Measurements from ENCODE around the gene ROBO1. TPM values are rescaled to one million over a fixed set of nuclear protein-coding genes. Genes with fewer than 3 reads are reported as not detected.

ROBO1 gene
- total RNA-seq, 2 experiments from 2014 or later = 0.36 to 0.69 TPM

GRCh38 chr3:78737988-78738387, 1029.8 kb downstream of the ROBO1 start:
- H3K36me3 Mint-ChIP-seq (ENCODE audit: low read depth) = no peaks in the 10 kb centered on the region
- H3K9me3 Mint-ChIP-seq = peaks cover 6% of the 10 kb centered on the region
- Histone ChIP-seq H3K4me3 (ENCODE audit: low read length) (no peak overlapping the region), H3K27ac (ENCODE audit: low read depth in 1 of 2, low read length in 2 of 2) (no peak overlapping the region), H3K36me3 (ENCODE audit: insufficient read depth, low read length) (no peaks in the 10 kb centered on the region), H3K9me3 (ENCODE audit: control insufficient read depth in 1 of 2, insufficient read depth in 1 of 2, low read length in 2 of 2) (peaks cover 0 to 3% of the 10 kb centered on the region in 2 experiments), H3K4me1 (ENCODE audit: insufficient read depth, low read length) (no peaks in the 10 kb centered on the region), H3K27me3 (ENCODE audit: control insufficient read depth in 1 of 2, insufficient read depth in 2 of 2, low read length in 2 of 2) (no peaks in the 10 kb centered on the region)
- H3K4me3 Mint-ChIP-seq = no peak overlapping the region
- no peak for TF ChIP-seq CTCF (IDR thresholded peaks at IDR 0.05)
- ChIA-PET CTCF (no interaction called here), POLR2A (no interaction called here)
- no peak overlapping the region for H3K27ac Mint-ChIP-seq
- no peak for ATAC-seq (ENCODE audit: poor library complexity)
- no peaks in the 10 kb centered on the region for H3K4me1 Mint-ChIP-seq (ENCODE audit: low read depth)
- H3K27me3 Mint-ChIP-seq = no peaks in the 10 kb centered on the region
- intact Hi-C loops (cut with DNase I, micrococcal nuclease) = no loop called here
- no peak for DNase-seq

- H3K9me3 ChIP-seq (ENCODE audit: control insufficient read depth in 1 of 2, insufficient read depth in 1 of 2, low read length in 2 of 2) = peaks cover 0 to 3% of the 10 kb centered on the region in 2 experiments
Measured at GRCh38 chr3:78736863-78737262, 1030.9 kb downstream of the ROBO1 start.

GRCh38 chr3:78734048-78734637, 1033.7 kb downstream of the ROBO1 start:
- no peak for ATAC-seq (ENCODE audit: poor library complexity)
- no peaks in the 10 kb centered on the region for H3K36me3 ChIP-seq (ENCODE audit: insufficient read depth, low read length)
- H3K27me3 ChIP-seq (ENCODE audit: control insufficient read depth in 1 of 2, insufficient read depth in 2 of 2, low read length in 2 of 2) = no peaks in the 10 kb centered on the region
- Mint-ChIP-seq H3K27me3 (no peaks in the 10 kb centered on the region), H3K9me3 (peaks cover 4% of the 10 kb centered on the region), H3K36me3 (ENCODE audit: low read depth) (no peaks in the 10 kb centered on the region), H3K4me1 (ENCODE audit: low read depth) (no peaks in the 10 kb centered on the region), H3K27ac (no peak overlapping the region), H3K4me3 (no peak overlapping the region)
- TF ChIP-seq CTCF (IDR thresholded peaks at IDR 0.05) = no peak
- intact Hi-C loops (cut with DNase I, micrococcal nuclease) = no loop called here
- H3K27ac ChIP-seq (ENCODE audit: low read depth in 1 of 2, low read length in 2 of 2) = no peak overlapping the region
- H3K9me3 ChIP-seq (ENCODE audit: control insufficient read depth in 1 of 2, insufficient read depth in 1 of 2, low read length in 2 of 2) = no peaks in the 10 kb centered on the region
- CTCF ChIA-PET = no interaction called here
- DNase-seq = no peak
- no peaks in the 10 kb centered on the region for H3K4me1 ChIP-seq (ENCODE audit: insufficient read depth, low read length)
- POLR2A ChIA-PET = no interaction called here
- no peak overlapping the region for H3K4me3 ChIP-seq (ENCODE audit: low read length)

More at GRCh38 chr3:78736863-78737262, 1030.9 kb downstream of the ROBO1 start:
- Mint-ChIP-seq H3K9me3 (peaks cover 8% of the 10 kb centered on the region), H3K4me3 (no peak overlapping the region), H3K27me3 (no peaks in the 10 kb centered on the region), H3K4me1 (ENCODE audit: low read depth) (no peaks in the 10 kb centered on the region), H3K27ac (no peak overlapping the region), H3K36me3 (ENCODE audit: low read depth) (no peaks in the 10 kb centered on the region)
- TF ChIP-seq CTCF (IDR thresholded peaks at IDR 0.05) = no peak
- CTCF ChIA-PET = no interaction called here
- POLR2A ChIA-PET = no interaction called here
- H3K27me3 ChIP-seq (ENCODE audit: control insufficient read depth in 1 of 2, insufficient read depth in 2 of 2, low read length in 2 of 2) = no peaks in the 10 kb centered on the region
- no peak overlapping the region for H3K4me3 ChIP-seq (ENCODE audit: low read length)
- no peaks in the 10 kb centered on the region for H3K36me3 ChIP-seq (ENCODE audit: insufficient read depth, low read length)
- H3K27ac ChIP-seq (ENCODE audit: low read depth in 1 of 2, low read length in 2 of 2) = no peak overlapping the region
- intact Hi-C loops (cut with DNase I, micrococcal nuclease) = no loop called here
- ATAC-seq (ENCODE audit: poor library complexity) = no peak
- no peaks in the 10 kb centered on the region for H3K4me1 ChIP-seq (ENCODE audit: insufficient read depth, low read length)
- DNase-seq = no peak

Measured in CD4-positive, alpha-beta T cell (primary cell).